H1 (cell line): ENCODE measurements around the gene DHRS7C. TPM values are rescaled to one million over a fixed set of nuclear protein-coding genes. Genes with fewer than 3 reads are reported as not detected.

Experiments used
- KDM4A ChIP-seq: IDR thresholded peaks from one replicate; pipeline ENCODE4 v1.7.1; 2012; ENCODE audit warnings: low read depth, mild to moderate bottlenecking, moderate library complexity, low read length, inconsistent platforms; ENCODE audit not compliant: severe bottlenecking
- polyA plus RNA-seq, 7 experiments: library from polyadenylated mRNA; depleted of rRNA in 3 of 7; stranded (reverse) in 5 of 7; unstranded in 2 of 7; fragments of >200 nt in 5 of 7; fragments of 200-250 nt in 2 of 7; gene quantifications; 1 replicate in 5 of 7; 2 replicates in 1 of 7; 4 replicates in 1 of 7; pipeline versions ENCODE4 v1.2.1 to v1.2.3, GENCODE V29; 2011 to 2013; ENCODE audit warnings: missing spikeins in 2 of 7, mixed read lengths in 2 of 7
- total RNA-seq: library from RNA; stranded (reverse); fragmentation: NEBNext Ultra II Directional; extraction: Animal tissue kit (Norgen Biotek cat#: 25700); gene quantifications from 2 replicates; pipeline ENCODE4 v1.2.1, GENCODE V29; 2021
- TF ChIP-seq, protein P1 (sequence below): fragments of 300-600 bp; sonication (generic); IDR thresholded peaks from 2 replicates; pipeline ENCODE4 v1.7.1; 2012; ENCODE audit warnings: low read length, moderate library complexity, mild to moderate bottlenecking, inconsistent platforms; ENCODE audit not compliant: insufficient replicate concordance

DHRS7C gene
- total and polyA plus RNA-seq, 2 of the 8 experiments (the other 6 are each of a cell fraction or from before 2014, with no cell fraction given) = not detected

DNA sequence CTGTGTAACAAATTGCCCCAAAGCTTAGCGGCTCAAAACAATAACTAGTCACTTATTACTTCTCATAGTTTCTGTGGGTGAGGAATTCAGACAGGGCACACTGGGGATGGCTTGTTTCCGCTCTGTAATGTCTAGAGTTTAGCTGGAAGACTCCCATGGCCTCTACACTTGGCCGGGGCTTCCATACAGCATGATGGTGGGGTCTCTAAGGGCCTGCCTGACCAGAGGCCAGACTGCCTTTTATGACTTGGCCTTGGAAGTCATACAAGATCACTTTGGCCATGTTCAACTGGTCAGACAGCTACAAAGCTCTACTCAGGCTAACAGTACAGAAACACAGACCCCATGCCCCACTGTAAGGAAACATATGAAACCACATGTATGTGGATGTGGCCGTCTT, 42.5 kb upstream of the DHRS7C start (continued):
- TF ChIP-seq, protein P1, sequence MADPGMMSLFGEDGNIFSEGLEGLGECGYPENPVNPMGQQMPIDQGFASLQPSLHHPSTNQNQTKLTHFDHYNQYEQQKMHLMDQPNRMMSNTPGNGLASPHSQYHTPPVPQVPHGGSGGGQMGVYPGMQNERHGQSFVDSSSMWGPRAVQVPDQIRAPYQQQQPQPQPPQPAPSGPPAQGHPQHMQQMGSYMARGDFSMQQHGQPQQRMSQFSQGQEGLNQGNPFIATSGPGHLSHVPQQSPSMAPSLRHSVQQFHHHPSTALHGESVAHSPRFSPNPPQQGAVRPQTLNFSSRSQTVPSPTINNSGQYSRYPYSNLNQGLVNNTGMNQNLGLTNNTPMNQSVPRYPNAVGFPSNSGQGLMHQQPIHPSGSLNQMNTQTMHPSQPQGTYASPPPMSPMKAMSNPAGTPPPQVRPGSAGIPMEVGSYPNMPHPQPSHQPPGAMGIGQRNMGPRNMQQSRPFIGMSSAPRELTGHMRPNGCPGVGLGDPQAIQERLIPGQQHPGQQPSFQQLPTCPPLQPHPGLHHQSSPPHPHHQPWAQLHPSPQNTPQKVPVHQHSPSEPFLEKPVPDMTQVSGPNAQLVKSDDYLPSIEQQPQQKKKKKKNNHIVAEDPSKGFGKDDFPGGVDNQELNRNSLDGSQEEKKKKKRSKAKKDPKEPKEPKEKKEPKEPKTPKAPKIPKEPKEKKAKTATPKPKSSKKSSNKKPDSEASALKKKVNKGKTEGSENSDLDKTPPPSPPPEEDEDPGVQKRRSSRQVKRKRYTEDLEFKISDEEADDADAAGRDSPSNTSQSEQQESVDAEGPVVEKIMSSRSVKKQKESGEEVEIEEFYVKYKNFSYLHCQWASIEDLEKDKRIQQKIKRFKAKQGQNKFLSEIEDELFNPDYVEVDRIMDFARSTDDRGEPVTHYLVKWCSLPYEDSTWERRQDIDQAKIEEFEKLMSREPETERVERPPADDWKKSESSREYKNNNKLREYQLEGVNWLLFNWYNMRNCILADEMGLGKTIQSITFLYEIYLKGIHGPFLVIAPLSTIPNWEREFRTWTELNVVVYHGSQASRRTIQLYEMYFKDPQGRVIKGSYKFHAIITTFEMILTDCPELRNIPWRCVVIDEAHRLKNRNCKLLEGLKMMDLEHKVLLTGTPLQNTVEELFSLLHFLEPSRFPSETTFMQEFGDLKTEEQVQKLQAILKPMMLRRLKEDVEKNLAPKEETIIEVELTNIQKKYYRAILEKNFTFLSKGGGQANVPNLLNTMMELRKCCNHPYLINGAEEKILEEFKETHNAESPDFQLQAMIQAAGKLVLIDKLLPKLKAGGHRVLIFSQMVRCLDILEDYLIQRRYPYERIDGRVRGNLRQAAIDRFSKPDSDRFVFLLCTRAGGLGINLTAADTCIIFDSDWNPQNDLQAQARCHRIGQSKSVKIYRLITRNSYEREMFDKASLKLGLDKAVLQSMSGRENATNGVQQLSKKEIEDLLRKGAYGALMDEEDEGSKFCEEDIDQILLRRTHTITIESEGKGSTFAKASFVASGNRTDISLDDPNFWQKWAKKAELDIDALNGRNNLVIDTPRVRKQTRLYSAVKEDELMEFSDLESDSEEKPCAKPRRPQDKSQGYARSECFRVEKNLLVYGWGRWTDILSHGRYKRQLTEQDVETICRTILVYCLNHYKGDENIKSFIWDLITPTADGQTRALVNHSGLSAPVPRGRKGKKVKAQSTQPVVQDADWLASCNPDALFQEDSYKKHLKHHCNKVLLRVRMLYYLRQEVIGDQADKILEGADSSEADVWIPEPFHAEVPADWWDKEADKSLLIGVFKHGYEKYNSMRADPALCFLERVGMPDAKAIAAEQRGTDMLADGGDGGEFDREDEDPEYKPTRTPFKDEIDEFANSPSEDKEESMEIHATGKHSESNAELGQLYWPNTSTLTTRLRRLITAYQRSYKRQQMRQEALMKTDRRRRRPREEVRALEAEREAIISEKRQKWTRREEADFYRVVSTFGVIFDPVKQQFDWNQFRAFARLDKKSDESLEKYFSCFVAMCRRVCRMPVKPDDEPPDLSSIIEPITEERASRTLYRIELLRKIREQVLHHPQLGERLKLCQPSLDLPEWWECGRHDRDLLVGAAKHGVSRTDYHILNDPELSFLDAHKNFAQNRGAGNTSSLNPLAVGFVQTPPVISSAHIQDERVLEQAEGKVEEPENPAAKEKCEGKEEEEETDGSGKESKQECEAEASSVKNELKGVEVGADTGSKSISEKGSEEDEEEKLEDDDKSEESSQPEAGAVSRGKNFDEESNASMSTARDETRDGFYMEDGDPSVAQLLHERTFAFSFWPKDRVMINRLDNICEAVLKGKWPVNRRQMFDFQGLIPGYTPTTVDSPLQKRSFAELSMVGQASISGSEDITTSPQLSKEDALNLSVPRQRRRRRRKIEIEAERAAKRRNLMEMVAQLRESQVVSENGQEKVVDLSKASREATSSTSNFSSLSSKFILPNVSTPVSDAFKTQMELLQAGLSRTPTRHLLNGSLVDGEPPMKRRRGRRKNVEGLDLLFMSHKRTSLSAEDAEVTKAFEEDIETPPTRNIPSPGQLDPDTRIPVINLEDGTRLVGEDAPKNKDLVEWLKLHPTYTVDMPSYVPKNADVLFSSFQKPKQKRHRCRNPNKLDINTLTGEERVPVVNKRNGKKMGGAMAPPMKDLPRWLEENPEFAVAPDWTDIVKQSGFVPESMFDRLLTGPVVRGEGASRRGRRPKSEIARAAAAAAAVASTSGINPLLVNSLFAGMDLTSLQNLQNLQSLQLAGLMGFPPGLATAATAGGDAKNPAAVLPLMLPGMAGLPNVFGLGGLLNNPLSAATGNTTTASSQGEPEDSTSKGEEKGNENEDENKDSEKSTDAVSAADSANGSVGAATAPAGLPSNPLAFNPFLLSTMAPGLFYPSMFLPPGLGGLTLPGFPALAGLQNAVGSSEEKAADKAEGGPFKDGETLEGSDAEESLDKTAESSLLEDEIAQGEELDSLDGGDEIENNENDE = no peak
- TF ChIP-seq KDM4A = no peak
